GM23338 (cell line): ENCODE data around the gene ACTG2. TPM values are rescaled to one million over a fixed set of nuclear protein-coding genes. Genes with fewer than 3 reads are reported as not detected.

Experiments
- ATAC-seq: fragments of 200-7000 bp; cut with Tn5 transposase; 3 replicates; pipeline ENCODE4 v1.9.1; 2020
- DNase-seq: peaks from one replicate; pipeline ENCODE4 v3.0.0-alpha.2; 2015; ENCODE audit warnings: low spot score
- H2AFZ ChIP-seq: fragments of 200-600 bp; sonication (generic); 2 replicates; pipeline ENCODE4 v1.8.0; 2016; ENCODE audit warnings: antibody characterized with exemption, mild to moderate bottlenecking, moderate library complexity
- H3F3A ChIP-seq: fragments of 200-600 bp; sonication (generic); replicated peaks from 2 replicates; pipeline ENCODE4 v1.8.0; 2017; ENCODE audit warnings: antibody characterized with exemption, mixed run types, low read depth
- H3K27ac ChIP-seq: fragments of 200-600 bp; sonication (generic); 2 replicates; pipeline ENCODE4 v1.6.1; 2016; ENCODE audit warnings: low read depth
- H3K27me3 ChIP-seq: fragments of 200-600 bp; sonication (generic); 2 replicates; pipeline ENCODE4 v1.8.0; 2016; ENCODE audit warnings: mild to moderate bottlenecking, mixed run types, moderate library complexity; ENCODE audit not compliant: insufficient read depth
- H3K36me3 ChIP-seq: fragments of 200-600 bp; sonication (generic); 2 replicates; pipeline ENCODE4 v1.8.0; 2016; ENCODE audit warnings: mild to moderate bottlenecking; ENCODE audit not compliant: insufficient read depth
- H3K4me1 ChIP-seq: fragments of 200-600 bp; sonication (generic); 2 replicates; pipeline ENCODE4 v1.8.0; 2016; ENCODE audit warnings: mild to moderate bottlenecking, moderate library complexity; ENCODE audit not compliant: insufficient read depth
- H3K4me2 ChIP-seq: fragments of 200-600 bp; sonication (generic); 2 replicates; pipeline ENCODE4 v1.7.1; 2017; ENCODE audit warnings: mixed run types
- H3K4me3 ChIP-seq: fragments of 200-600 bp; sonication (generic); 2 replicates; pipeline ENCODE4 v1.6.1; 2016; ENCODE audit warnings: mixed run types
- H3K79me2 ChIP-seq: fragments of 200-600 bp; sonication (generic); replicated peaks from 2 replicates; pipeline ENCODE4 v1.8.0; 2017; ENCODE audit warnings: mild to moderate bottlenecking; ENCODE audit not compliant: insufficient read depth
- H3K9me2 ChIP-seq: fragments of 200-600 bp; sonication (generic); 2 replicates; pipeline ENCODE4 v1.8.0; 2017; ENCODE audit not compliant: insufficient read depth
- H4K20me1 ChIP-seq: fragments of 200-600 bp; sonication (generic); replicated peaks from 2 replicates; pipeline ENCODE4 v1.8.0; 2017; ENCODE audit warnings: mild to moderate bottlenecking; ENCODE audit not compliant: insufficient read depth
- H3K27ac Mint-ChIP-seq: 2 replicates; pipeline ENCODE4 v1.8.0; 2020; ENCODE audit warnings: inconsistent platforms, mild to moderate bottlenecking, moderate library complexity, mixed read lengths
- H3K27me3 Mint-ChIP-seq: 3 replicates; pipeline ENCODE4 v1.8.0; 2022; ENCODE audit warnings: low read depth, mild to moderate bottlenecking, moderate library complexity, mixed read lengths, inconsistent platforms; ENCODE audit not compliant: insufficient read depth, poor library complexity
- H3K36me3 Mint-ChIP-seq: 3 replicates; pipeline ENCODE4 v1.8.0; 2021; ENCODE audit warnings: low read depth, mild to moderate bottlenecking, inconsistent platforms, moderate library complexity, mixed read lengths
- H3K4me1 Mint-ChIP-seq: 3 replicates; pipeline ENCODE4 v1.8.0; 2020; ENCODE audit warnings: mild to moderate bottlenecking, inconsistent platforms, mixed read lengths
- H3K4me3 Mint-ChIP-seq: 3 replicates; pipeline ENCODE4 v1.8.0; 2021; ENCODE audit warnings: moderate library complexity, mild to moderate bottlenecking, inconsistent platforms, mixed read lengths
- H3K9me3 Mint-ChIP-seq: 3 replicates; pipeline ENCODE4 v1.8.0; 2020; ENCODE audit warnings: moderate library complexity, mild to moderate bottlenecking, inconsistent platforms, mixed read lengths
- CREB1 ChIP-seq: fragments of 250-450 bp; sonication (Bioruptor Pico); IDR thresholded peaks from 2 replicates; pipeline ENCODE4 v1.5.0; 2020; ENCODE audit warnings: low read depth, mild to moderate bottlenecking, moderate library complexity
- CTCF ChIP-seq, 2 experiments: fragments of 200-600 bp in 1 of 2; sonication (generic) in 1 of 2; conservative IDR thresholded peaks; 2 replicates each; pipeline versions ENCODE4 v1.5.1 to v1.6.1; 2016 to 2017; ENCODE audit warnings: antibody characterized with exemption in 2 of 2, low read depth in 2 of 2, mild to moderate bottlenecking in 2 of 2, moderate library complexity in 1 of 2
- EZH2 ChIP-seq: fragments of 200-600 bp; sonication (generic); IDR thresholded peaks from one replicate; pipeline ENCODE4 v1.8.0; 2017; ENCODE audit warnings: antibody characterized with exemption, mild to moderate bottlenecking, low read depth; ENCODE audit not compliant: unreplicated experiment
- EZH2phosphoT487 ChIP-seq: fragments of 200-600 bp; sonication (generic); IDR thresholded peaks from one replicate; pipeline ENCODE4 v1.8.1; 2018; ENCODE audit warnings: antibody characterized with exemption; ENCODE audit not compliant: unreplicated experiment
- JUNB ChIP-seq: IDR thresholded peaks from one replicate; pipeline ENCODE4 v1.6.1; 2016; ENCODE audit warnings: antibody characterized with exemption; ENCODE audit not compliant: unreplicated experiment
- NANOG ChIP-seq: IDR thresholded peaks from 2 replicates; pipeline ENCODE4 v1.6.1; 2016; ENCODE audit warnings: antibody characterized with exemption, borderline replicate concordance
- POLR2AphosphoS5 ChIP-seq: IDR thresholded peaks from 2 replicates; pipeline ENCODE4 v1.6.1; 2016; ENCODE audit warnings: antibody characterized with exemption, low read depth
- STAT1 ChIP-seq: IDR thresholded peaks from one replicate; pipeline ENCODE4 v1.6.1; 2016; ENCODE audit warnings: antibody characterized with exemption; ENCODE audit not compliant: unreplicated experiment
- ZNF114 ChIP-seq: fragments of 250-450 bp; sonication (Bioruptor Pico); IDR thresholded peaks from 2 replicates; pipeline ENCODE4 v1.5.0; 2020; ENCODE audit warnings: mild to moderate bottlenecking, moderate library complexity
- ZNF331 ChIP-seq: fragments of 250-450 bp; sonication (Bioruptor Pico); IDR thresholded peaks from 2 replicates; pipeline ENCODE4 v1.5.0; 2020; ENCODE audit warnings: low read depth, mild to moderate bottlenecking, moderate library complexity
- polyA plus RNA-seq: library from polyadenylated mRNA; unstranded; fragments of >200 nt; fragmentation: Nextera tagmentation; extraction: Ambion mirVana; gene quantifications from 2 replicates; pipeline ENCODE4 v1.2.1, GENCODE V29; 2016
- total RNA-seq: library from RNA; depleted of rRNA; stranded (reverse); fragments of >200 nt; shearing (Covaris generic); gene quantifications from 2 replicates; pipeline ENCODE4 v1.2.3, GENCODE V29; 2014
- TF ChIP-seq, protein P1 (sequence below): IDR thresholded peaks from 2 replicates; pipeline ENCODE4 v1.6.1; 2016; ENCODE audit warnings: antibody characterized with exemption
- TF ChIP-seq, protein P2 (sequence below): IDR thresholded peaks from one replicate; pipeline ENCODE4 v1.6.1; 2018; ENCODE audit warnings: antibody characterized with exemption; ENCODE audit not compliant: unreplicated experiment

The ACTG2 gene
- total and polyA plus RNA-seq, 2 experiments from 2014 or later: 8.0 to 8.5 TPM

DNA sequence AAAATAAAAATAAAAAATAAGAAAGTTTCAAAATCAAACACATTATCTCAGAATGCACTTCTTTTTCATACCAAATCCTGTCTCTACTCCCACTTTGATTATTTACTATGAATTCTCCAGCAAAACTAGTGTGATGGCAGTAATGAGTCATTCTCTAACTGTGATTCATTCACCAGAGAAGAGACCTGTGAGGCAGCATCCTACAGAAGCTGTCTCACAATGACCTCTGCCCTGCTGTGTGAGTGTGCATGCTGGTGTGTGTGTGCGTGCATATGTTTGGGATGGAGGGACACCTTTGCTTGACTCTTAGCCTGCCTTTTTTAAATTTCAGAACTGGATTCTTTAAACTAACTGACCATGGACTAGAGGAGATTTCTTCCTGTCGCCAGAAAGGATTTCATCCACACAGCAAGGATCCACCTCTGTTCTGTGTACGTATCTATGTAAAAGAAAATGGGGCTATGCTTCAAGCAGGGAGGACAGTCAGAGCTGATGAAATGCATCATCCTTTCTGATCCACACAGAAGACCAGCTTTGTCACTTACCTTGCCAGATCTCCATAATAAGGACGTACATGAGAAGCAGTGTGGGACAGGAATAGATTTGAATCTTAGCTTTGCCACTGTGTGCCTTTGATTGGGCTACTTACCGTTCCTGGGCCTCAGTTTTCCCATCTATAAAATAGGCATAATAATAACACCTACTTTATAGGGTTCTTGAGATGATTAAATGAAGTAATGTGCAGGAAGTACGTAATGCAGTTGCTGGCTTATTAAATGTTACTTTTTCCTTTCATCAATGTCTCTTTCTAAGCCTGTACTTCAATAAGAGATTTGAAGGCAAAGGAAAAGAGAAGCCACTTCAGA is 32.9 kb upstream of the ACTG2 start:
- Histone ChIP-seq H3K79me2 (no peaks in the 10 kb centered on the region), H2AFZ (no peak overlapping the region), H4K20me1 (0 out of 2 replicates have a peak, but pooled peaks cover 4% of the 10 kb centered on the region), H3K4me2 (no peak overlapping the region), H3K4me3 (no peak overlapping the region), H3K9me2 (no peaks in the 10 kb centered on the region), H3F3A (no peaks in the 10 kb centered on the region), H3K4me1 (no peaks in the 10 kb centered on the region), H3K27ac (no peak overlapping the region), H3K27me3 (no peaks in the 10 kb centered on the region), H3K36me3 (peaks cover 45% of the 10 kb centered on the region)
- ATAC-seq (no peak), DNase-seq (no peak)
- no peak overlapping the region for H3K4me3 Mint-ChIP-seq
- H3K27ac Mint-ChIP-seq: no peak overlapping the region
- H3K9me3 Mint-ChIP-seq: no peaks in the 10 kb centered on the region
- H3K27me3 Mint-ChIP-seq: peaks cover 1% of the 10 kb centered on the region
- H3K36me3 Mint-ChIP-seq: peaks cover 63% of the 10 kb centered on the region
- TF ChIP-seq EZH2phosphoT487 (no peak), STAT1 (no peak), ZNF331 (CRISPR knock-in tag) (no peak), ZNF114 (CRISPR knock-in tag) (no peak), POLR2AphosphoS5 (no peak), EZH2 (no peak)
- TF ChIP-seq, protein P1, sequence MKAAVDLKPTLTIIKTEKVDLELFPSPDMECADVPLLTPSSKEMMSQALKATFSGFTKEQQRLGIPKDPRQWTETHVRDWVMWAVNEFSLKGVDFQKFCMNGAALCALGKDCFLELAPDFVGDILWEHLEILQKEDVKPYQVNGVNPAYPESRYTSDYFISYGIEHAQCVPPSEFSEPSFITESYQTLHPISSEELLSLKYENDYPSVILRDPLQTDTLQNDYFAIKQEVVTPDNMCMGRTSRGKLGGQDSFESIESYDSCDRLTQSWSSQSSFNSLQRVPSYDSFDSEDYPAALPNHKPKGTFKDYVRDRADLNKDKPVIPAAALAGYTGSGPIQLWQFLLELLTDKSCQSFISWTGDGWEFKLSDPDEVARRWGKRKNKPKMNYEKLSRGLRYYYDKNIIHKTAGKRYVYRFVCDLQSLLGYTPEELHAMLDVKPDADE: no peak
- no peaks in the 10 kb centered on the region for H3K4me1 Mint-ChIP-seq

DNA sequence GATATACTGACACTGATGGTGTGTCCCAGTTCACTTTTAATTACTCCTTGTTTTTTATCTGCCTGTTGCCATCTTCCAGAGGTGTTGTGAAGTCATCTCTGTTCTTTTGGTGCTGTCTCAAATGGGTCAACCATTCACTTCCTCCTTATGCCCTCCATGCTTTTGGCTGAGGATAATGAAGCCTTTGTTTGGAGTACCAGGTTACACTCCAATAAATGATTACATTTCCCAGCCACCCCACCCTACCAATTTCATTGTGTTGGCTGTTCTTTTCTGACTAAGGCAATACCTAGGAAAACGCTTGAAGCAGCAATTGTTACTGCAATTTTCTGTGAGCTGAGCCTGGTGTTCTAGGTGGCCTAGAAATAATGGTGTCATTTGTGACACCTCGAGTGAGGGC is 29.8 kb upstream of the ACTG2 start:
- Mint-ChIP-seq H3K4me1 (no peaks in the 10 kb centered on the region; the same call in 2 of the 3 replicates), H3K36me3 (peaks cover 37% of the 10 kb centered on the region), H3K4me3 (no peak overlapping the region), H3K27me3 (peaks cover 1% of the 10 kb centered on the region), H3K9me3 (no peaks in the 10 kb centered on the region), H3K27ac (no peak overlapping the region)
- ATAC-seq (no peak), DNase-seq (no peak)
- H3K36me3 ChIP-seq: peaks cover 41% of the 10 kb centered on the region
- 0 out of 2 replicates have a peak, but pooled peaks cover 4% of the 10 kb centered on the region for H4K20me1 ChIP-seq
- H3K4me2 ChIP-seq: no peak overlapping the region
- H3K9me2 ChIP-seq: no peaks in the 10 kb centered on the region
- H3K27ac ChIP-seq: no peak overlapping the region
- no peaks in the 10 kb centered on the region for H3K79me2 ChIP-seq
- no peaks in the 10 kb centered on the region for H3F3A ChIP-seq
- no peaks in the 10 kb centered on the region for H3K27me3 ChIP-seq
- H2AFZ ChIP-seq: no peak overlapping the region
- no peak overlapping the region for H3K4me3 ChIP-seq
- no peaks in the 10 kb centered on the region for H3K4me1 ChIP-seq
- TF ChIP-seq NANOG (no peak), CREB1 (CRISPR knock-in tag) (no peak), CTCF (conservative IDR thresholded peaks at IDR 0.05; ENCODE audit: low read depth in 2 of 2) (no peak), JUNB (no peak), ZNF331 (CRISPR knock-in tag) (no peak), ZNF114 (CRISPR knock-in tag) (no peak), EZH2 (no peak), STAT1 (no peak), POLR2AphosphoS5 (no peak), EZH2phosphoT487 (no peak)
- TF ChIP-seq, protein P2, sequence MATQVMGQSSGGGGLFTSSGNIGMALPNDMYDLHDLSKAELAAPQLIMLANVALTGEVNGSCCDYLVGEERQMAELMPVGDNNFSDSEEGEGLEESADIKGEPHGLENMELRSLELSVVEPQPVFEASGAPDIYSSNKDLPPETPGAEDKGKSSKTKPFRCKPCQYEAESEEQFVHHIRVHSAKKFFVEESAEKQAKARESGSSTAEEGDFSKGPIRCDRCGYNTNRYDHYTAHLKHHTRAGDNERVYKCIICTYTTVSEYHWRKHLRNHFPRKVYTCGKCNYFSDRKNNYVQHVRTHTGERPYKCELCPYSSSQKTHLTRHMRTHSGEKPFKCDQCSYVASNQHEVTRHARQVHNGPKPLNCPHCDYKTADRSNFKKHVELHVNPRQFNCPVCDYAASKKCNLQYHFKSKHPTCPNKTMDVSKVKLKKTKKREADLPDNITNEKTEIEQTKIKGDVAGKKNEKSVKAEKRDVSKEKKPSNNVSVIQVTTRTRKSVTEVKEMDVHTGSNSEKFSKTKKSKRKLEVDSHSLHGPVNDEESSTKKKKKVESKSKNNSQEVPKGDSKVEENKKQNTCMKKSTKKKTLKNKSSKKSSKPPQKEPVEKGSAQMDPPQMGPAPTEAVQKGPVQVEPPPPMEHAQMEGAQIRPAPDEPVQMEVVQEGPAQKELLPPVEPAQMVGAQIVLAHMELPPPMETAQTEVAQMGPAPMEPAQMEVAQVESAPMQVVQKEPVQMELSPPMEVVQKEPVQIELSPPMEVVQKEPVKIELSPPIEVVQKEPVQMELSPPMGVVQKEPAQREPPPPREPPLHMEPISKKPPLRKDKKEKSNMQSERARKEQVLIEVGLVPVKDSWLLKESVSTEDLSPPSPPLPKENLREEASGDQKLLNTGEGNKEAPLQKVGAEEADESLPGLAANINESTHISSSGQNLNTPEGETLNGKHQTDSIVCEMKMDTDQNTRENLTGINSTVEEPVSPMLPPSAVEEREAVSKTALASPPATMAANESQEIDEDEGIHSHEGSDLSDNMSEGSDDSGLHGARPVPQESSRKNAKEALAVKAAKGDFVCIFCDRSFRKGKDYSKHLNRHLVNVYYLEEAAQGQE: no peak
- TF ChIP-seq, protein P1: no peak
